ENCODE results near the gene POLE.

DNA sequence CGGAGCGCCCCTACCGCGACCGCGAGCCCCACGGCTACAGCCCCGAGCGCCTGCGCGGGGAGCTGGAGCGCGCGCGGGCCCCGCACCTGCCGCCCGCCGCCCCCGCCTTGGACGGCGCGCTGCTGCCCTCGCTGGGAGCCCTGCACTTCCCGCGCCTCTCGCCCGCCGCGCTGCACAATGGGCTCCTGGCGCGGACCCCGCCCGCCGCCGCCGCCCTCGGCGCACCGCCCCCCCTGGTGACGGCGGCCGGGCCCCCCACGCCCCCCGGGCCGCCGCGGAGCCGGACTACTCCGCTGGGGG is 103.8 kb downstream of the POLE start:
- TF ChIP-seq, protein P1, sequence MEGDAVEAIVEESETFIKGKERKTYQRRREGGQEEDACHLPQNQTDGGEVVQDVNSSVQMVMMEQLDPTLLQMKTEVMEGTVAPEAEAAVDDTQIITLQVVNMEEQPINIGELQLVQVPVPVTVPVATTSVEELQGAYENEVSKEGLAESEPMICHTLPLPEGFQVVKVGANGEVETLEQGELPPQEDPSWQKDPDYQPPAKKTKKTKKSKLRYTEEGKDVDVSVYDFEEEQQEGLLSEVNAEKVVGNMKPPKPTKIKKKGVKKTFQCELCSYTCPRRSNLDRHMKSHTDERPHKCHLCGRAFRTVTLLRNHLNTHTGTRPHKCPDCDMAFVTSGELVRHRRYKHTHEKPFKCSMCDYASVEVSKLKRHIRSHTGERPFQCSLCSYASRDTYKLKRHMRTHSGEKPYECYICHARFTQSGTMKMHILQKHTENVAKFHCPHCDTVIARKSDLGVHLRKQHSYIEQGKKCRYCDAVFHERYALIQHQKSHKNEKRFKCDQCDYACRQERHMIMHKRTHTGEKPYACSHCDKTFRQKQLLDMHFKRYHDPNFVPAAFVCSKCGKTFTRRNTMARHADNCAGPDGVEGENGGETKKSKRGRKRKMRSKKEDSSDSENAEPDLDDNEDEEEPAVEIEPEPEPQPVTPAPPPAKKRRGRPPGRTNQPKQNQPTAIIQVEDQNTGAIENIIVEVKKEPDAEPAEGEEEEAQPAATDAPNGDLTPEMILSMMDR (IDR thresholded peaks at IDR 0.05), result no peak
- no peak for TF ChIP-seq ZFX (IDR thresholded peaks at IDR 0.05; ENCODE audit: borderline replicate concordance)

Measured in 22Rv1 (cell line).